GM12891 (cell line): ENCODE measurements around the gene TMEM161A.

Experiments used
- POLR2A ChIP-seq: IDR thresholded peaks from 2 replicates; pipeline ENCODE4 v1.6.1; 2011; ENCODE audit warnings: low read depth, low read length, control low read depth
- POLR2AphosphoS5 ChIP-seq: IDR thresholded peaks from 2 replicates; pipeline ENCODE4 v1.6.1; 2011; ENCODE audit warnings: low read depth, low read length, control low read depth
- TAF1 ChIP-seq: IDR thresholded peaks from 2 replicates; pipeline ENCODE4 v1.6.1; 2011; ENCODE audit warnings: low read depth, low read length, control low read depth

GRCh38 chr19:19105365-19106055, 32.8 kb downstream of the TMEM161A start:
- no peak for TF ChIP-seq POLR2A
- TF ChIP-seq TAF1: no peak
- TF ChIP-seq POLR2AphosphoS5: no peak
